ENCODE measurements around the gene KMT5C. TPM values are rescaled to one million over a fixed set of nuclear protein-coding genes. Genes with fewer than 3 reads are reported as not detected.

The KMT5C gene
- total and polyA plus RNA-seq, 12 donors, result 4.0 to 12.4 (median 6.9) TPM

GRCh38 chr19:55341171-55341588 lies 1.5 kb downstream of the KMT5C start:
- H3K9me3 ChIP-seq, result no peaks in the 10 kb centered on the region
- peaks cover 0 to 29% (median 7%) of the 10 kb centered on the region in 9 donors for H3K36me3 ChIP-seq
- WGBS, 2 donors, result 6 to 12% methylated on average over 15 of the region's 15 CpGs
- peak overlapping the region in 3 of 10 donors; percentile 37 to 93 (median 91) for H3K27ac ChIP-seq
- H3K4me3 ChIP-seq, result peak overlapping the region in 9 of 10 donors; percentile 67 to 92 (median 73)
- H3K27me3 ChIP-seq, result no peaks in the 10 kb centered on the region
- H3K4me1 ChIP-seq, result peaks cover 7 to 30% (median 21%) of the 10 kb centered on the region in 9 donors
- DNase-seq (peak; percentile 68 to 78), ATAC-seq (no peak)
- TF ChIP-seq CTCF (IDR thresholded peaks at IDR 0.05), result no peak
- intact Hi-C loops (cut with DNase I), result loop anchor here in 1 of 10 donors (2.0 kb wide), 1 partner anchor 42 kb away; no protein-coding TSS in a partner anchor

- ATAC-seq, result no peak
These were observed 2.2 kb downstream of the KMT5C start for GRCh38 chr19:55341595-55342531.

GRCh38 chr19:55344444-55344843 lies 4.8 kb downstream of the KMT5C start:
- Histone ChIP-seq H3K36me3 (peaks cover 0 to 44% (median 15%) of the 10 kb centered on the region in 9 donors), H3K4me3 (no peak overlapping the region), H3K9me3 (no peaks in the 10 kb centered on the region), H3K4me1 (peaks cover 4 to 24% (median 16%) of the 10 kb centered on the region in 9 donors), H3K27me3 (no peaks in the 10 kb centered on the region), H3K27ac (no peak overlapping the region)
- no peak for DNase-seq
- intact Hi-C loops (cut with DNase I), result no loop called here
- no peak for TF ChIP-seq CTCF (IDR thresholded peaks at IDR 0.05)
- 85 to 90% methylated on average over 9 of the region's 9 CpGs for WGBS, 2 donors
- ATAC-seq, result no peak

More at GRCh38 chr19:55341595-55342531, 2.2 kb downstream of the KMT5C start:
- no peak for TF ChIP-seq CTCF (IDR thresholded peaks at IDR 0.05)
- intact Hi-C loops (cut with DNase I), result loop anchor here in 1 of 10 donors (2.0 kb wide), 1 partner anchor 41 kb away; no protein-coding TSS in a partner anchor
- Histone ChIP-seq H3K27me3 (no peaks in the 10 kb centered on the region), H3K9me3 (no peaks in the 10 kb centered on the region), H3K27ac (no peak overlapping the region), H3K4me3 (peak overlapping the region in 5 of 10 donors; percentile 67 to 92 (median 75)), H3K36me3 (peaks cover 0 to 36% (median 13%) of the 10 kb centered on the region in 9 donors), H3K4me1 (peaks cover 7 to 30% (median 21%) of the 10 kb centered on the region in 9 donors)
- DNase-seq, result no peak
- 86 to 89% methylated on average over 48 to 50 of the region's 50 CpGs for WGBS, 2 donors

- Histone ChIP-seq H3K36me3 (peaks cover 0 to 44% (median 15%) of the 10 kb centered on the region in 9 donors), H3K27me3 (peaks cover 0 to 5% (median 0%) of the 10 kb centered on the region in 7 donors), H3K27ac (no peak overlapping the region), H3K4me1 (peaks cover 3 to 23% (median 14%) of the 10 kb centered on the region in 9 donors), H3K4me3 (no peak overlapping the region), H3K9me3 (no peaks in the 10 kb centered on the region)
- no peak for TF ChIP-seq CTCF (IDR thresholded peaks at IDR 0.05)
- DNase-seq (no peak), ATAC-seq (peak in 1 of 8 donors; percentile 2)
- intact Hi-C loops (cut with DNase I), result no loop called here
- 88 to 90% methylated on average over 22 of the region's 22 CpGs for WGBS, 2 donors
These were observed 5.6 kb downstream of the KMT5C start for GRCh38 chr19:55345101-55345817.

Data from heart right ventricle (tissue), 16 donors.